A673 (cell line): ENCODE results near the gene CCDC43. TPM values are rescaled to one million over a fixed set of nuclear protein-coding genes. Genes with fewer than 3 reads are reported as not detected.

ENCODE experiments used
- BruUV-seq: library from RNA; stranded (reverse); fragments of 400-500 nt; replicated peaks from 2 replicates; lab custom pipeline; 2021; lab: Mats Ljungman, UMichigan
- CTCF ChIA-PET: fragments of 300-600 bp; sonication (Branson Sonifier 250); formaldehyde crosslinking; loops from one replicate; lab custom pipeline; 2022; ENCODE audit warnings: antibody characterized with exemption; lab: Charles Lee
- POLR2A ChIA-PET: fragments of 300-600 bp; sonication (Branson Sonifier 250); formaldehyde crosslinking; loops from one replicate; lab custom pipeline; 2022; ENCODE audit warnings: antibody characterized with exemption; ENCODE audit not compliant: low non-redundant PET; lab: Charles Lee
- DNase-seq: peaks from one replicate; pipeline ENCODE4 v3.0.0-alpha.2; 2015; ENCODE audit warnings: low spot score
- H3K27ac ChIP-seq: fragments of 200-600 bp; sonication (generic); 2 replicates; pipeline ENCODE4 v1.5.1; 2016; ENCODE audit warnings: mixed run types, low read depth, mild to moderate bottlenecking, mixed read lengths, antibody characterized with exemption, low read length; ENCODE audit not compliant: poor library complexity, severe bottlenecking
- H3K27me3 ChIP-seq: fragments of 200-600 bp; sonication (generic); replicated peaks from 2 replicates; pipeline ENCODE4 v1.6.1; 2017; ENCODE audit warnings: mixed run types, low read depth, mild to moderate bottlenecking, mixed read lengths, antibody characterized with exemption, low read length; ENCODE audit not compliant: insufficient read depth, poor library complexity
- H3K36me3 ChIP-seq: fragments of 200-600 bp; sonication (generic); 2 replicates; pipeline ENCODE4 v1.6.1; 2016; ENCODE audit warnings: mixed run types, mild to moderate bottlenecking, mixed read lengths, antibody characterized with exemption, low read length; ENCODE audit not compliant: insufficient read depth, poor library complexity, severe bottlenecking
- H3K4me1 ChIP-seq: fragments of 200-600 bp; sonication (generic); 2 replicates; pipeline ENCODE4 v1.6.1; 2017; ENCODE audit warnings: mixed run types, mild to moderate bottlenecking, mixed read lengths, antibody characterized with exemption, low read length; ENCODE audit not compliant: insufficient read depth, poor library complexity, severe bottlenecking
- H3K4me3 ChIP-seq: fragments of 200-600 bp; sonication (generic); 2 replicates; pipeline ENCODE4 v1.5.1; 2016; ENCODE audit warnings: low read depth, mixed run types, mild to moderate bottlenecking, mixed read lengths, low read length; ENCODE audit not compliant: poor library complexity, severe bottlenecking
- H3K9me3 ChIP-seq: fragments of 200-600 bp; sonication (generic); 2 replicates; pipeline ENCODE4 v1.6.1; 2016; ENCODE audit warnings: mixed run types, low read depth, mild to moderate bottlenecking, mixed read lengths, antibody characterized with exemption, low read length; ENCODE audit not compliant: poor library complexity, severe bottlenecking
- EZH2 ChIP-seq: fragments of 200-600 bp; sonication (generic); IDR thresholded peaks from 2 replicates; pipeline ENCODE4 v1.6.1; 2017; ENCODE audit warnings: borderline replicate concordance, low read depth, mild to moderate bottlenecking, mixed read lengths, antibody characterized with exemption, low read length; ENCODE audit not compliant: poor library complexity, severe bottlenecking
- intact Hi-C: fragments of 100-400 bp; cut with micrococcal nuclease; formaldehyde crosslinking; loops from one replicate; pipeline ENCODE4 v1.10.0; 2022; ENCODE audit not compliant: unreplicated experiment
- total RNA-seq: library from RNA; stranded (reverse); gene quantifications from 2 replicates; pipeline ENCODE4 v1.2.3, GENCODE V29; 2021
- TF ChIP-seq, protein P1 (sequence below): fragments of 300-800, 200-600 bp; sonication (generic); conservative IDR thresholded peaks from 2 replicates; pipeline ENCODE4 v1.5.1; 2017; ENCODE audit warnings: low read depth, mild to moderate bottlenecking, antibody characterized with exemption, low read length, moderate library complexity, mixed read lengths

CCDC43 gene
- total RNA-seq, 1 experiment from 2014 or later = 20.3 TPM

GRCh38 chr17:44647736-44648135 lies 41.8 kb downstream of the CCDC43 start:
- TF ChIP-seq, protein P1, sequence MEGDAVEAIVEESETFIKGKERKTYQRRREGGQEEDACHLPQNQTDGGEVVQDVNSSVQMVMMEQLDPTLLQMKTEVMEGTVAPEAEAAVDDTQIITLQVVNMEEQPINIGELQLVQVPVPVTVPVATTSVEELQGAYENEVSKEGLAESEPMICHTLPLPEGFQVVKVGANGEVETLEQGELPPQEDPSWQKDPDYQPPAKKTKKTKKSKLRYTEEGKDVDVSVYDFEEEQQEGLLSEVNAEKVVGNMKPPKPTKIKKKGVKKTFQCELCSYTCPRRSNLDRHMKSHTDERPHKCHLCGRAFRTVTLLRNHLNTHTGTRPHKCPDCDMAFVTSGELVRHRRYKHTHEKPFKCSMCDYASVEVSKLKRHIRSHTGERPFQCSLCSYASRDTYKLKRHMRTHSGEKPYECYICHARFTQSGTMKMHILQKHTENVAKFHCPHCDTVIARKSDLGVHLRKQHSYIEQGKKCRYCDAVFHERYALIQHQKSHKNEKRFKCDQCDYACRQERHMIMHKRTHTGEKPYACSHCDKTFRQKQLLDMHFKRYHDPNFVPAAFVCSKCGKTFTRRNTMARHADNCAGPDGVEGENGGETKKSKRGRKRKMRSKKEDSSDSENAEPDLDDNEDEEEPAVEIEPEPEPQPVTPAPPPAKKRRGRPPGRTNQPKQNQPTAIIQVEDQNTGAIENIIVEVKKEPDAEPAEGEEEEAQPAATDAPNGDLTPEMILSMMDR = no peak
- TF ChIP-seq EZH2 = no peak
- no peaks in the 10 kb centered on the region for H3K36me3 ChIP-seq
- DNase-seq = no peak
- no peak overlapping the region for H3K27ac ChIP-seq
- no TSS peak for BruUV-seq
- H3K4me1 ChIP-seq = no peaks in the 10 kb centered on the region
- POLR2A ChIA-PET = interaction anchor here (0.7 kb wide), 1 partner anchor 482 kb away, joined by 4 read pairs; no protein-coding TSS in a partner anchor
- no peak overlapping the region for H3K4me3 ChIP-seq
- intact Hi-C loops = no loop called here
- CTCF ChIA-PET = no interaction called here
- no peaks in the 10 kb centered on the region for H3K9me3 ChIP-seq
- H3K27me3 ChIP-seq = no peaks in the 10 kb centered on the region

DNA sequence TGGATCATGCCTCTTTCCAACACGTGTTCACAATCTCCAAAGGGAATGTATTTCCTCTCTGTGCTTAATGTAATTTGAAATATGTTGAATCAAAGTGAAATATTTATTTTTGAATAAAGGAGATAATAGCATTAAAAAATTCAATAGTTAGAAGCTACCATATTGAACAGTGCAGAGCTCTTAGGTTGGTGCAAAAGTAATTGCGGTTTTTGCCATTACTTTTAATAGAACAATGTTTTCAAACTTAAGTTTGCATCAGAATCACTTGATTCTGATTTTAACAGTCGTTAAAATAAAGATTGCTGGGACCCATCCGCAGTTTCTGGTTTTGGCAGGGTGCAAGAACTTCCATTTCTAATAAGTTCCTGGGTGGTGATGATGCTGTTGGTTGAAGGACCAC lies 43.3 kb downstream of the CCDC43 start:
- DNase-seq = no peak
- intact Hi-C loops = no loop called here
- no TSS peak for BruUV-seq
- POLR2A ChIA-PET = no interaction called here
- TF ChIP-seq, protein P1 = no peak
- no peak for TF ChIP-seq EZH2
- Histone ChIP-seq H3K27ac (no peak overlapping the region), H3K36me3 (no peaks in the 10 kb centered on the region), H3K9me3 (no peaks in the 10 kb centered on the region), H3K27me3 (no peaks in the 10 kb centered on the region), H3K4me3 (no peak overlapping the region), H3K4me1 (no peaks in the 10 kb centered on the region)
- CTCF ChIA-PET = no interaction called here

- H3K9me3 ChIP-seq = no peaks in the 10 kb centered on the region
- DNase-seq = no peak
- intact Hi-C loops = no loop called here
- CTCF ChIA-PET = no interaction called here
- no peaks in the 10 kb centered on the region for H3K4me1 ChIP-seq
- H3K4me3 ChIP-seq = no peak overlapping the region
- no peaks in the 10 kb centered on the region for H3K36me3 ChIP-seq
- TF ChIP-seq EZH2 = no peak
- TF ChIP-seq, protein P1 = no peak
- H3K27me3 ChIP-seq = no peaks in the 10 kb centered on the region
- H3K27ac ChIP-seq = no peak overlapping the region
- no TSS peak for BruUV-seq
- POLR2A ChIA-PET = no interaction called here
Measured at GRCh38 chr17:44645341-44645740, 44.2 kb downstream of the CCDC43 start.
